Measurements from ENCODE around the gene ZSWIM5. TPM values are rescaled to one million over a fixed set of nuclear protein-coding genes. Genes with fewer than 3 reads are reported as not detected.

Gene ZSWIM5
- total and polyA plus RNA-seq, 2 donors (not counting 1 experiment from before 2014, with no cell fraction given) = 0.36 to 1.7 TPM

DNA sequence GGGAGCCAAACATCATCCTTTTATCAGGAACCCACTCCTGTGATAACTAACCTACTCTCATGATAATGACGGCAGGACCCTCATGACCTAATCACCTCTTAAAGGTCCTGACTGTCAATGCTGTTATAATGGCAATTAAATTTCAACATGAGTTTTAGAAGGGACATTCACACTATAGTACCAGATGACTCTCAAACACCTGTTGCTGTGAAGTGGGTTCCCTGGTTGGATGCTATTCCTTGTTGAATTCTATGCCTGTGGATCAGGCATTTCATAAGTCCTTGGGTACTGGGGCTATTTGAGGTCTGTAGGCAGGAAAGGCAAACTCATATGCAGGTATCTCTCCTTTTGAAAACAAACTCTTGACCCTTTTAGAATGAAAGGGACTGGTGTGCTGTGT lies 7.5 kb upstream of the ZSWIM5 start:
- Mint-ChIP-seq H3K4me1 (no peaks in the 10 kb centered on the region), H3K27ac (no peak overlapping the region), H3K9me3 (ENCODE audit: insufficient read depth) (no peaks in the 10 kb centered on the region), H3K27me3 (peaks cover 39% of the 10 kb centered on the region), H3K4me3 (no peak overlapping the region)
- no peak for DNase-seq
- Histone ChIP-seq H3K9ac (ENCODE audit: low read length) (no peak overlapping the region), H3K4me1 (ENCODE audit: control insufficient read depth in 2 of 2, insufficient read depth in 2 of 2, low read length in 2 of 2) (no peaks in the 10 kb centered on the region), H3K27ac (ENCODE audit: low read length in 2 of 2) (no peak overlapping the region), H3K4me2 (replicated peaks; ENCODE audit: low read depth, low read length, poor library complexity, severe bottlenecking) (no peak overlapping the region), H3K9me3 (ENCODE audit: control extremely low read depth in 1 of 3, control insufficient read depth in 2 of 3, insufficient read depth in 1 of 3, low read length in 2 of 3) (no peaks in the 10 kb centered on the region), H3K27me3 (replicated peaks in 1 of 4; ENCODE audit: control extremely low read depth in 1 of 4, control insufficient read depth in 3 of 4, insufficient read depth in 4 of 4, low read length in 3 of 4) (peaks cover 0 to 28% (median 18%) of the 10 kb centered on the region in 4 experiments), H3K36me3 (replicated peaks in 1 of 2; ENCODE audit: control extremely low read depth in 1 of 2, control insufficient read depth in 1 of 2, extremely low read depth in 1 of 2, insufficient read depth in 2 of 2, low read length in 1 of 2) (no peaks in the 10 kb centered on the region), H3K79me2 (ENCODE audit: control insufficient read depth, insufficient read depth, low read length) (no peaks in the 10 kb centered on the region), H3K4me3 (ENCODE audit: control extremely low read depth in 1 of 5, extremely low read depth in 1 of 5, insufficient read depth in 1 of 5, low read depth in 2 of 5, low read length in 4 of 5) (no peak overlapping the region), H4K20me1 (ENCODE audit: control insufficient read depth, insufficient read depth, low read length, poor library complexity, severe bottlenecking) (no peaks in the 10 kb centered on the region), H2AFZ (ENCODE audit: insufficient read depth, low read depth, low read length, poor library complexity, severe bottlenecking) (no peak overlapping the region)
- POLR2A ChIA-PET = no interaction called here
- CTCF ChIA-PET = no interaction called here
- TF ChIP-seq CTCF (IDR thresholded peaks at IDR 0.05) (no peak), EZH2 (IDR thresholded peaks at IDR 0.05; ENCODE audit: borderline replicate concordance, insufficient read depth, low read depth, low read length, poor library complexity, severe bottlenecking) (no peak)
- no CpG with 5 or more reads among the region's 1 CpG for WGBS (ENCODE audit: insufficient coverage)
- intact Hi-C loops (cut with micrococcal nuclease) = no loop called here
- ATAC-seq (ENCODE audit: low read depth) = no peak

GRCh38 chr1:45211076-45211475 lies 4.7 kb upstream of the ZSWIM5 start:
- Histone ChIP-seq H3K9me3 (ENCODE audit: control extremely low read depth in 1 of 3, control insufficient read depth in 2 of 3, insufficient read depth in 1 of 3, low read length in 2 of 3) (no peaks in the 10 kb centered on the region), H3K27ac (ENCODE audit: low read length in 2 of 2) (no peak overlapping the region), H3K79me2 (ENCODE audit: control insufficient read depth, insufficient read depth, low read length) (no peaks in the 10 kb centered on the region), H3K4me1 (ENCODE audit: control insufficient read depth in 2 of 2, insufficient read depth in 2 of 2, low read length in 2 of 2) (peaks cover 7 to 9% of the 10 kb centered on the region in 2 donors), H3K4me3 (ENCODE audit: control extremely low read depth in 1 of 5, extremely low read depth in 1 of 5, insufficient read depth in 1 of 5, low read depth in 2 of 5, low read length in 4 of 5) (no peak overlapping the region), H3K36me3 (replicated peaks in 1 of 2; ENCODE audit: control extremely low read depth in 1 of 2, control insufficient read depth in 1 of 2, extremely low read depth in 1 of 2, insufficient read depth in 2 of 2, low read length in 1 of 2) (no peaks in the 10 kb centered on the region), H3K27me3 (replicated peaks in 1 of 4; ENCODE audit: control extremely low read depth in 1 of 4, control insufficient read depth in 3 of 4, insufficient read depth in 4 of 4, low read length in 3 of 4) (peaks cover 0 to 47% (median 32%) of the 10 kb centered on the region in 4 experiments), H3K9ac (ENCODE audit: low read length) (no peak overlapping the region), H4K20me1 (ENCODE audit: control insufficient read depth, insufficient read depth, low read length, poor library complexity, severe bottlenecking) (no peaks in the 10 kb centered on the region), H2AFZ (ENCODE audit: insufficient read depth, low read depth, low read length, poor library complexity, severe bottlenecking) (no peak overlapping the region), H3K4me2 (replicated peaks; ENCODE audit: low read depth, low read length, poor library complexity, severe bottlenecking) (no peak overlapping the region)
- POLR2A ChIA-PET = no interaction called here
- Mint-ChIP-seq H3K27me3 (peaks cover 49% of the 10 kb centered on the region), H3K4me3 (no peak overlapping the region), H3K4me1 (peaks cover 9% of the 10 kb centered on the region), H3K9me3 (ENCODE audit: insufficient read depth) (no peaks in the 10 kb centered on the region), H3K27ac (no peak overlapping the region)
- no peak for TF ChIP-seq EZH2 (IDR thresholded peaks at IDR 0.05; ENCODE audit: borderline replicate concordance, insufficient read depth, low read depth, low read length, poor library complexity, severe bottlenecking)
- TF ChIP-seq CTCF (IDR thresholded peaks at IDR 0.05) = no peak
- ATAC-seq (ENCODE audit: low read depth) (no peak), DNase-seq (no peak)
- WGBS (ENCODE audit: insufficient coverage) = no CpG with 5 or more reads among the region's 3 CpGs
- CTCF ChIA-PET = interaction anchor here (0.7 to 1.3 kb wide), 2 partner anchors 11 to 51 kb away, joined by 3 to 6 read pairs; no protein-coding TSS in a partner anchor
- intact Hi-C loops (cut with micrococcal nuclease) = no loop called here
